Loucy (cell line): Measurements from ENCODE around the gene CNTN4.
A peak's percentile ranks its signal among the peaks of the same experiment; 100 is the strongest.

Experiments
- H2AFZ ChIP-seq: fragments of 200-600 bp; sonication (generic); 2 replicates; pipeline ENCODE4 v1.6.0; 2016; ENCODE audit warnings: antibody characterized with exemption, mild to moderate bottlenecking, low read length, moderate library complexity
- H3F3A ChIP-seq: fragments of 200-600 bp; 2 replicates; pipeline ENCODE4 v1.6.0; 2016; ENCODE audit warnings: antibody characterized with exemption, low read depth, mild to moderate bottlenecking
- H3K27me3 ChIP-seq: fragments of 200-600 bp; sonication (generic); 2 replicates; pipeline ENCODE4 v1.6.1; 2014; ENCODE audit warnings: low read length, mild to moderate bottlenecking; ENCODE audit not compliant: insufficient read depth, poor library complexity, severe bottlenecking
- H3K36me3 ChIP-seq: fragments of 200-600 bp; sonication (generic); 2 replicates; pipeline ENCODE4 v1.6.1; 2016; ENCODE audit warnings: low read length; ENCODE audit not compliant: insufficient read depth
- H3K4me1 ChIP-seq: fragments of 200-600 bp; sonication (generic); 2 replicates; pipeline ENCODE4 v1.5.1; 2014; ENCODE audit warnings: low read length, mild to moderate bottlenecking; ENCODE audit not compliant: insufficient read depth, poor library complexity, severe bottlenecking
- H3K4me2 ChIP-seq: fragments of 200-600 bp; sonication (generic); 2 replicates; pipeline ENCODE4 v1.6.0; 2014; ENCODE audit warnings: antibody characterized with exemption, low read length, low read depth, mild to moderate bottlenecking; ENCODE audit not compliant: poor library complexity, severe bottlenecking
- H3K4me3 ChIP-seq: fragments of 200-600 bp; sonication (generic); 2 replicates; pipeline ENCODE4 v1.5.1; 2014; ENCODE audit warnings: low read length, mild to moderate bottlenecking, mixed read lengths; ENCODE audit not compliant: poor library complexity, severe bottlenecking
- H3K79me2 ChIP-seq: fragments of 200-600 bp; sonication (generic); 2 replicates; pipeline ENCODE4 v1.6.1; 2014; ENCODE audit warnings: low read length; ENCODE audit not compliant: insufficient read depth
- H3K9ac ChIP-seq: fragments of 200-600 bp; sonication (generic); 2 replicates; pipeline ENCODE4 v1.6.0; 2014; ENCODE audit warnings: mild to moderate bottlenecking, low read depth, low read length, moderate library complexity; ENCODE audit not compliant: poor library complexity, severe bottlenecking
- H3K9me2 ChIP-seq: fragments of 200-600 bp; sonication (generic); replicated peaks from 2 replicates; pipeline ENCODE4 v1.6.1; 2016; ENCODE audit warnings: low read depth, low read length, mixed read lengths
- H3K9me3 ChIP-seq: fragments of 200-600 bp; sonication (generic); 2 replicates; pipeline ENCODE4 v1.6.1; 2014; ENCODE audit warnings: mild to moderate bottlenecking, antibody characterized with exemption, low read length, low read depth; ENCODE audit not compliant: insufficient read depth
- H4K20me1 ChIP-seq: fragments of 200-600 bp; sonication (generic); 2 replicates; pipeline ENCODE4 v1.6.0; 2014; ENCODE audit warnings: antibody characterized with exemption, low read length, mild to moderate bottlenecking; ENCODE audit not compliant: insufficient read depth, poor library complexity, severe bottlenecking
- EZH2phosphoT487 ChIP-seq: fragments of 200-600 bp; IDR thresholded peaks from 2 replicates; pipeline ENCODE4 v1.6.1; 2018; ENCODE audit warnings: antibody characterized with exemption, mild to moderate bottlenecking, moderate library complexity, borderline replicate concordance
- TF ChIP-seq, protein P1 (sequence below): fragments of 200-600 bp; sonication (generic); conservative IDR thresholded peaks from 2 replicates; pipeline ENCODE4 v1.5.1; 2014; ENCODE audit warnings: mild to moderate bottlenecking, antibody characterized with exemption, low read length

The CNTN4 gene

DNA sequence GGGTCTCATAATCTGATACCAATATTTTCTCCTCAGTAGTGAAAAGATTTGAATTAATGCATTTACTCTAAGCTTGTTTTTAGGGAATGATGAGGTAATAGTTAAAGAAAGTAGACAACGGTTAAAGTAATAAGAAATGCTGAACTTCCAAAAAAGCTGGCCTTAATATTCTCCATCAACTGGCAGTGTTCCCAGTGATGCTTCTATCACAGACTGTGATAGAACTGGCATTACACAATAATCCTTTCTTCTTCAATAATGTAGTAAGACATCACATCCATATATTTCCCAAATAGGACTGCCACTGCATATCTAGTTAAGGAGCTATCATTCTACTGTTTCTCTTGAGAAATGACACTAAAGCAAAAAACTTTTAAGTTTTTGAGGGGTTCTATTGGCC lies 822.8 kb downstream of the CNTN4 start:
- Histone ChIP-seq H3K9me3 (no peaks in the 10 kb centered on the region), H3K27me3 (no peaks in the 10 kb centered on the region), H3K9ac (no peak overlapping the region), H3K4me1 (no peaks in the 10 kb centered on the region), H3K4me2 (no peak overlapping the region), H3K36me3 (no peaks in the 10 kb centered on the region), H4K20me1 (no peaks in the 10 kb centered on the region), H3K4me3 (no peak overlapping the region), H2AFZ (no peak overlapping the region), H3K9me2 (no peaks in the 10 kb centered on the region), H3K79me2 (no peaks in the 10 kb centered on the region), H3F3A (no peaks in the 10 kb centered on the region)
- TF ChIP-seq, protein P1, sequence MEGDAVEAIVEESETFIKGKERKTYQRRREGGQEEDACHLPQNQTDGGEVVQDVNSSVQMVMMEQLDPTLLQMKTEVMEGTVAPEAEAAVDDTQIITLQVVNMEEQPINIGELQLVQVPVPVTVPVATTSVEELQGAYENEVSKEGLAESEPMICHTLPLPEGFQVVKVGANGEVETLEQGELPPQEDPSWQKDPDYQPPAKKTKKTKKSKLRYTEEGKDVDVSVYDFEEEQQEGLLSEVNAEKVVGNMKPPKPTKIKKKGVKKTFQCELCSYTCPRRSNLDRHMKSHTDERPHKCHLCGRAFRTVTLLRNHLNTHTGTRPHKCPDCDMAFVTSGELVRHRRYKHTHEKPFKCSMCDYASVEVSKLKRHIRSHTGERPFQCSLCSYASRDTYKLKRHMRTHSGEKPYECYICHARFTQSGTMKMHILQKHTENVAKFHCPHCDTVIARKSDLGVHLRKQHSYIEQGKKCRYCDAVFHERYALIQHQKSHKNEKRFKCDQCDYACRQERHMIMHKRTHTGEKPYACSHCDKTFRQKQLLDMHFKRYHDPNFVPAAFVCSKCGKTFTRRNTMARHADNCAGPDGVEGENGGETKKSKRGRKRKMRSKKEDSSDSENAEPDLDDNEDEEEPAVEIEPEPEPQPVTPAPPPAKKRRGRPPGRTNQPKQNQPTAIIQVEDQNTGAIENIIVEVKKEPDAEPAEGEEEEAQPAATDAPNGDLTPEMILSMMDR = no peak
- no peak for TF ChIP-seq EZH2phosphoT487

DNA sequence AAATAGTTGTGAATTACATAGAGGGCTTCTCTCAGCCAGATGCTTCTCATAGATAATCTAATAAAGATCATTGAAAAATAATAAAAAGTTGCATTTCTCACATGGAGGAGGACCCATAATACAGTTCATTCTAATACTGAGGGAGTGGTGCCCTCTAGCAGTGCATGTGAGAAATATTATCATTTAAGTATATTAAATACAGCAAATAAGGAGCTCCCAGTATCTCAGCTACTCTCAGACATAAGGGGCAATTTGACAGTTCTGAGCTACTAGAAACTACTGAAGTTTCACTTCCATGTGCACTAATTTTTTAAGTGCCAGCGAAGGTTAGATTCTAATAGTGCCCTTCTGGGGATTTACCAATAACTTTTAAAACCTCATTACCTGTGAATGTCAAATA lies 823.2 kb downstream of the CNTN4 start:
- Histone ChIP-seq H3K9me3 (no peaks in the 10 kb centered on the region), H3K4me1 (no peaks in the 10 kb centered on the region), H4K20me1 (no peaks in the 10 kb centered on the region), H3K4me3 (no peak overlapping the region), H3K27me3 (no peaks in the 10 kb centered on the region), H3K79me2 (no peaks in the 10 kb centered on the region), H3K9me2 (no peaks in the 10 kb centered on the region), H3K36me3 (no peaks in the 10 kb centered on the region), H3K4me2 (no peak overlapping the region), H3K9ac (no peak overlapping the region), H3F3A (no peaks in the 10 kb centered on the region), H2AFZ (no peak overlapping the region)
- TF ChIP-seq, protein P1 = peak; percentile 72
- no peak for TF ChIP-seq EZH2phosphoT487

DNA sequence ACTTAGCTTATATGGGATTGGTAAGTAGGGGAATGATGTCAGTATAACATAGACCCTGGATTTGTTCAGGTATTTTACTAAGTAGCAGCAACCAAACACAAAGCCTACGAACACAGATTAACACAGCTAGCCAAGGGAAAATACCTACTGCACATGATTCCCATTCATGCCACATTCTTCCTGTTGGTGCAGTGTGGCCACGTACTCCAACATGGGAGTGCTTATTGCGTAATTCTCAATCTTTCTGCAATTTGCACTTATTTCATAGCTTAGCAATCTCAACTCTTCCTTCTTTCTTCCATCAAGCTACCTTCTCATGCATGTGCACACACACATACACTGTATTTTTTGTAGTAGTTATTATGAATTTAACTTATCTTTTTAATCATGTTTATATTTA lies 824.7 kb downstream of the CNTN4 start:
- Histone ChIP-seq H3K9ac (no peak overlapping the region), H2AFZ (no peak overlapping the region), H3K4me1 (no peaks in the 10 kb centered on the region), H3F3A (no peaks in the 10 kb centered on the region), H3K4me3 (no peak overlapping the region), H3K4me2 (no peak overlapping the region), H3K79me2 (no peaks in the 10 kb centered on the region), H4K20me1 (no peaks in the 10 kb centered on the region), H3K9me2 (no peaks in the 10 kb centered on the region), H3K27me3 (no peaks in the 10 kb centered on the region), H3K36me3 (no peaks in the 10 kb centered on the region), H3K9me3 (no peaks in the 10 kb centered on the region)
- TF ChIP-seq, protein P1 = no peak
